Measurements from ENCODE around the gene MBOAT2. TPM values are rescaled to one million over a fixed set of nuclear protein-coding genes. Genes with fewer than 3 reads are reported as not detected.

Gene MBOAT2
- total RNA-seq, 4 donors from 2014 or later: 12.5 to 33.0 (median 20.7) TPM

DNA sequence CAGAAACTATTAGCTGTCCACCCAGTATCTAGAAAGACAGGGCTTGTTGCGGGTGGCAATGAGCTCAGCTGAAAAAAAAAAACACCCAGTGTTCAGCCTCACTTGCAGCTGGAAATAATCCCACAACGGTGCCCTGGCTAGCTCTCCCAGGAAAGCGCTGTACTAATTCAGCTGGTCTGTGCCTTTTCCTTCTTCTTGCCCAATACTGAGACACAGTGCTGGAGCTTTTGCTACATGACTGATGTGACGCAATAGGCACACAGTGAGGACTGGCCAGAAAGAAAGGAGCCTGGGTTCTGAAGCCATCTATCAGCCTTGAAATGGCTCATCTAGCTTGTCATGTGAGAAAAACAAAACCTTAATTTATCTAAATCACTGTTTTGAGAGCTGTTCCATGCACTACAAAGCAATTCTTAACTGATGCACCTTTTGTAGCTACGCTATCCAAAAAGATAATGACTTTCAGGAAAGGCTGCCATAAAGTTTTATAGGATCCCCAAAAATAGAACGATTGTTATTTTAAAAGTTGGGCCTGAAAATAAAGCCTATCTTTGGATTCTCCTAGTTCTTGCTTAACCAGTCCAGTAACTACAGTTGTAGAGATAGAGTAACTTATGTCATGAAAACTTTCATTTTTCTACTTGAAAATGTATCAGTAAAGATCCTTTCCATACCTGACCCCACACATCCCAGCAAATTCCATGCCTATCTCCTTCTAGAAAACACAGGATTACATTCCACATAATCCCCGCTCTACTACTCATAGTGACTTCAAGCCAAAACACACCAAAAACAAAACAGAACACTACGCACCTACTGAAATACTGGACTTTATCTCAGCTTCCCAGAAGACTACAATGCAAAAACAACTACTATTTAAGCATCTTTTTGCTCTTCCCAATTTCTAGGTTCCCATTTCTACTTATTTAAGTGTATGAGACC is 181.9 kb downstream of the MBOAT2 start:
- H3K4me3 ChIP-seq: no peak overlapping the region
- H3K27ac ChIP-seq: peak overlapping the region in 1 of 4 donors; percentile 30

DNA sequence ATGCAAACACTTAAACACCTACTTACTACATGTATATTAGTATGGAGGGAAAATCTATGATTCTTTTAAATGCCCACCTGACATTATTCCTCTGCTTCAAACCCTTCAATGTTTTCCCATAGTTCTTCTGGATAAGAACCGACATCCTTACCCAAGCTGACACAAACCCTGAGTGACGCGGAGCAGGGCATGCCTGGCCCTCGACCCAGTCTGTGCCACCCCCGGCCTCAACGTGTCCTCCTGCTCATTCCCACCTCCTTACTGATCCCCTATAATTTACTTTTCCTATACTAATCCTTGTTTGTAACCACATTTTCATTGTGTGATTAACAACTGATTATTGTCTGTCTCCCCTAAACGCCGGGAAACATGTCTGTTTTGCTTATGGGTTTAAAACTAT is 183.5 kb downstream of the MBOAT2 start:
- TF ChIP-seq, protein P1, sequence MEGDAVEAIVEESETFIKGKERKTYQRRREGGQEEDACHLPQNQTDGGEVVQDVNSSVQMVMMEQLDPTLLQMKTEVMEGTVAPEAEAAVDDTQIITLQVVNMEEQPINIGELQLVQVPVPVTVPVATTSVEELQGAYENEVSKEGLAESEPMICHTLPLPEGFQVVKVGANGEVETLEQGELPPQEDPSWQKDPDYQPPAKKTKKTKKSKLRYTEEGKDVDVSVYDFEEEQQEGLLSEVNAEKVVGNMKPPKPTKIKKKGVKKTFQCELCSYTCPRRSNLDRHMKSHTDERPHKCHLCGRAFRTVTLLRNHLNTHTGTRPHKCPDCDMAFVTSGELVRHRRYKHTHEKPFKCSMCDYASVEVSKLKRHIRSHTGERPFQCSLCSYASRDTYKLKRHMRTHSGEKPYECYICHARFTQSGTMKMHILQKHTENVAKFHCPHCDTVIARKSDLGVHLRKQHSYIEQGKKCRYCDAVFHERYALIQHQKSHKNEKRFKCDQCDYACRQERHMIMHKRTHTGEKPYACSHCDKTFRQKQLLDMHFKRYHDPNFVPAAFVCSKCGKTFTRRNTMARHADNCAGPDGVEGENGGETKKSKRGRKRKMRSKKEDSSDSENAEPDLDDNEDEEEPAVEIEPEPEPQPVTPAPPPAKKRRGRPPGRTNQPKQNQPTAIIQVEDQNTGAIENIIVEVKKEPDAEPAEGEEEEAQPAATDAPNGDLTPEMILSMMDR (IDR thresholded peaks at IDR 0.05): no peak
- no peak for TF ChIP-seq POLR2A (IDR thresholded peaks at IDR 0.05)
- H3K27me3 ChIP-seq: no peaks in the 10 kb centered on the region
- DNase-seq: no peak
- H3K36me3 ChIP-seq: peaks cover 0 to 31% (median 0%) of the 10 kb centered on the region in 3 donors
- peaks cover 0 to 4% (median 0%) of the 10 kb centered on the region in 4 donors for H3K4me1 ChIP-seq
- H3K27ac ChIP-seq: no peak overlapping the region
- H3K9me3 ChIP-seq: no peaks in the 10 kb centered on the region
- H3K4me3 ChIP-seq: no peak overlapping the region

More for the DNA sequence above, 181.9 kb downstream of the MBOAT2 start:
- Histone ChIP-seq H3K36me3 (peaks cover 0 to 33% (median 0%) of the 10 kb centered on the region in 3 donors), H3K27me3 (no peaks in the 10 kb centered on the region), H3K4me1 (peaks cover 0 to 4% (median 0%) of the 10 kb centered on the region in 4 donors), H3K9me3 (no peaks in the 10 kb centered on the region)
- DNase-seq: no peak
- TF ChIP-seq POLR2A (IDR thresholded peaks at IDR 0.05): no peak
- TF ChIP-seq, protein P1 (IDR thresholded peaks at IDR 0.05): no peak

DNA sequence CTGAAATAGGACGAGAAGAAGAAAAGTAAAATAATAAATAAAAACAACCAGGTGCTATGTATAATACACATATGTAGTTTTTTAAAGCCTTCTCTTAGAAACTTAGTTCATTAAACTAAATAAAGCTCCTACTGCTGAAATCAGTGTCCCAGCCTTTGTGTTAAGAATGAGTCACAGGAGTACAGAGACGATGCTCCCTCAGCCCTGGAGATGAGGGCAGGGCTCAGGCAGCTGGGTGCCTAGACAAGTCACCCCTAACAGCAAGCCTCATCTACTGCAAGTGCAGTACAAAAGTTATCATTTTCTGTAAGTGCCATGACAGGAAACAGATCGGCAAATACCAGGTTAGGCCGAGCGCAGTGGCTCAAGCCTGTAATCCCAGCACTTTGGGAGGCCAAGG is 184.3 kb downstream of the MBOAT2 start:
- Histone ChIP-seq H3K27me3 (no peaks in the 10 kb centered on the region), H3K27ac (no peak overlapping the region), H3K4me1 (peaks cover 0 to 4% (median 0%) of the 10 kb centered on the region in 4 donors), H3K36me3 (peaks cover 0 to 23% (median 0%) of the 10 kb centered on the region in 3 donors), H3K4me3 (no peak overlapping the region), H3K9me3 (no peaks in the 10 kb centered on the region)
- TF ChIP-seq, protein P1 (IDR thresholded peaks at IDR 0.05): no peak
- TF ChIP-seq POLR2A (IDR thresholded peaks at IDR 0.05): no peak
- no peak for DNase-seq

DNA sequence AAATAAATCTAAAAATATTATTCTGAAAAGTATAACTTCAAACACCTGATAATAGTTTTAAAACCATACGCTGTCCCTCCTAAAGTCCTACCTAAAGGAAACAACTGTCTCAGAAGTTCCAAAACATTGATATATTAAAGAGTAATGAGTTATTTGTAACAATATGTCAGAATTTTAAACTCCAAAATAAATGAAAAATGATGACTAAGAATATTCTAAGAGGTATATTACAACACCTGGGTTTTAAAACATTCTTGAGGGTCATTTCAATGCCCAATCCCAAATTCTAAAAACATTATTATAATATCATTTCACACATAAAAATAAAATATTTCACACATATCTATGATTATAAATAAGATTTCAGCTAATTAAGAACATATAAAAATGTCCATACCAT is 186.3 kb downstream of the MBOAT2 start:
- Histone ChIP-seq H3K9me3 (no peaks in the 10 kb centered on the region), H3K27me3 (no peaks in the 10 kb centered on the region), H3K4me1 (peaks cover 0 to 4% (median 0%) of the 10 kb centered on the region in 4 donors), H3K4me3 (no peak overlapping the region), H3K36me3 (peaks cover 0 to 29% (median 0%) of the 10 kb centered on the region in 3 donors), H3K27ac (no peak overlapping the region)
- TF ChIP-seq, protein P1 (IDR thresholded peaks at IDR 0.05): no peak
- no peak for TF ChIP-seq POLR2A (IDR thresholded peaks at IDR 0.05)
- no peak for DNase-seq

DNA sequence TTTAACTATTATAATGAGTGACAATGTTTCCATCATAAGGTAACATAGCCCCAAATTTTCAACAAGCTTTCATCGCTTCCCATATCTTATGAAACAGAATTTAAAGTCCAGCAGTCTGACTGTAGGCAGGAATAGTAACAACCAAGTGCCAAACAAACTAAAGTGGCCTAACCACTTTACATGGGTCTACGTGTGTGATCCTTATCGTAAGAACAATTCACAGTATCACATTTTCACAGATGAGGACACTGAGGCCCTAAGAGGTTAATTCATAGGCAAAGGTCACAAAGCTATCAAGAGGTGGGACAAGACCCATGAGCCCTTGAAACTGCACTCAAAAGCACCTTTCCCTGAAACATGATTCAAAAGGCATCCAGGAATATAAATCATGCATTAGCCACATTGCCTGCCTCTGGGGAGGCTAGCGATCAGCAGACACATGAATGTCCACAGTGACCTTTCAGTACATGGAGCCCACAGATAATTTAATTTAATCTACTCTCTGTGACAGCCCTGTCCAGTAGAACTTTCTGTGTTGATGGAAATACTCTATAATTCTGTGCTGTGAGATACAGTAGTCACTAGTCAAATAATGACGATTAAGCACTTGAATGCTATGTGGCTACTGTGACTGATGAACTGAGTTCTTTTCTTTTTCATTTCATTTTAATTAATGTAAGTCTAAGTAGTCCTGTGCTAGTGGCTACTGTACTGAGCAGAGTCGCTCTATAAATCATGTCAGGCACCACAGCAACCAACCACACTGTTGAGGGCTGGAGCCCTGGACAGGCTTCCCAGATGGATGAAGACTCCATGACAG is 196.4 kb downstream of the MBOAT2 start:
- Histone ChIP-seq H3K4me3 (no peak overlapping the region), H3K36me3 (peaks cover 0 to 83% (median 0%) of the 10 kb centered on the region in 3 donors), H3K27me3 (no peaks in the 10 kb centered on the region), H3K27ac (no peak overlapping the region), H3K4me1 (no peaks in the 10 kb centered on the region), H3K9me3 (no peaks in the 10 kb centered on the region)
- TF ChIP-seq, protein P1 (IDR thresholded peaks at IDR 0.05): no peak
- no peak for TF ChIP-seq POLR2A (IDR thresholded peaks at IDR 0.05)
- no peak for DNase-seq
